Transverse colon (tissue), 4 donors: ENCODE measurements around the gene PREX1.

Experiments used
- EP300 ChIP-seq: sonication (generic); formaldehyde crosslinking; IDR thresholded peaks from one replicate; pipeline ENCODE4 v1.6.1; 2017; ENCODE audit warnings: antibody characterized with exemption, low read depth
- POLR2A ChIP-seq: fragments of 450-650 bp; IDR thresholded peaks from one replicate; pipeline ENCODE4 v1.6.1; 2016; ENCODE audit warnings: antibody characterized with exemption, mild to moderate bottlenecking, moderate library complexity
- POLR2AphosphoS5 ChIP-seq, 3 donors: sonication (generic); formaldehyde crosslinking; IDR thresholded peaks; one replicate each; pipeline ENCODE4 v1.6.1; 2016; ENCODE audit warnings: antibody characterized with exemption in 3 of 3
- TF ChIP-seq, protein P1 (sequence below), 5 experiments: fragments of 200-600 bp in 3 of 5; fragments of 450-650 bp in 2 of 5; sonication (generic) in 3 of 5; IDR thresholded peaks; 1 replicate in 2 of 5; 2 replicates in 3 of 5; pipeline ENCODE4 v1.5.1; 2016 to 2017; ENCODE audit warnings: antibody characterized with exemption in 5 of 5, inconsistent platforms in 3 of 5, mild to moderate bottlenecking in 2 of 5, moderate library complexity in 1 of 5

- TF ChIP-seq, protein P1, sequence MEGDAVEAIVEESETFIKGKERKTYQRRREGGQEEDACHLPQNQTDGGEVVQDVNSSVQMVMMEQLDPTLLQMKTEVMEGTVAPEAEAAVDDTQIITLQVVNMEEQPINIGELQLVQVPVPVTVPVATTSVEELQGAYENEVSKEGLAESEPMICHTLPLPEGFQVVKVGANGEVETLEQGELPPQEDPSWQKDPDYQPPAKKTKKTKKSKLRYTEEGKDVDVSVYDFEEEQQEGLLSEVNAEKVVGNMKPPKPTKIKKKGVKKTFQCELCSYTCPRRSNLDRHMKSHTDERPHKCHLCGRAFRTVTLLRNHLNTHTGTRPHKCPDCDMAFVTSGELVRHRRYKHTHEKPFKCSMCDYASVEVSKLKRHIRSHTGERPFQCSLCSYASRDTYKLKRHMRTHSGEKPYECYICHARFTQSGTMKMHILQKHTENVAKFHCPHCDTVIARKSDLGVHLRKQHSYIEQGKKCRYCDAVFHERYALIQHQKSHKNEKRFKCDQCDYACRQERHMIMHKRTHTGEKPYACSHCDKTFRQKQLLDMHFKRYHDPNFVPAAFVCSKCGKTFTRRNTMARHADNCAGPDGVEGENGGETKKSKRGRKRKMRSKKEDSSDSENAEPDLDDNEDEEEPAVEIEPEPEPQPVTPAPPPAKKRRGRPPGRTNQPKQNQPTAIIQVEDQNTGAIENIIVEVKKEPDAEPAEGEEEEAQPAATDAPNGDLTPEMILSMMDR (IDR thresholded peaks at IDR 0.05) = no peak
- no peak for TF ChIP-seq POLR2AphosphoS5 (IDR thresholded peaks at IDR 0.05)
- no peak for TF ChIP-seq POLR2A
- no peak for TF ChIP-seq EP300
Measured at GRCh38 chr20:48672324-48672723, 155.5 kb downstream of the PREX1 start.
